K562 (cell line): ENCODE results near the gene NEB. TPM values are rescaled to one million over a fixed set of nuclear protein-coding genes. Genes with fewer than 3 reads are reported as not detected.
A peak's percentile ranks its signal among the peaks of the same experiment; 100 is the strongest.

Experiments used
- CBFA2T2 ChIP-seq: fragments of 450-650 bp; conservative IDR thresholded peaks from 2 replicates; pipeline ENCODE4 v1.6.1; 2017; ENCODE audit warnings: mild to moderate bottlenecking
- NFE2L1 ChIP-seq: fragments of 450-650 bp; IDR thresholded peaks from 2 replicates; pipeline ENCODE4 v1.6.1; 2016; ENCODE audit warnings: missing genetic modification characterization, low read depth, mild to moderate bottlenecking, missing compliant biosample characterization, moderate library complexity, borderline replicate concordance
- PHF20 ChIP-seq: fragments of 450-650 bp; IDR thresholded peaks from 2 replicates; pipeline ENCODE4 v1.6.1; 2018; ENCODE audit not compliant: partially characterized antibody
- SUPT5H ChIP-seq: fragments of 450-650 bp; IDR thresholded peaks from 2 replicates; pipeline ENCODE4 v1.6.1; 2016
- TEAD4 ChIP-seq, 2 experiments: sonication (generic) in 1 of 2; formaldehyde crosslinking in 1 of 2; IDR thresholded peaks; 2 replicates each; pipeline versions ENCODE4 v1.6.1 to v1.8.0; 2012 to 2022; ENCODE audit warnings: borderline replicate concordance in 1 of 2, inconsistent platforms in 1 of 2, low read length in 1 of 2, mild to moderate bottlenecking in 1 of 2, missing genetic modification reagents in 1 of 2
- TGIF2 ChIP-seq: sonication (generic); formaldehyde crosslinking; IDR thresholded peaks from 2 replicates; pipeline ENCODE4 v1.8.1; 2022; ENCODE audit warnings: mild to moderate bottlenecking, missing genetic modification reagents, moderate library complexity
- YY1 ChIP-seq, 3 experiments: IDR thresholded peaks; 2 replicates each; pipeline ENCODE4 v1.6.1; 2011; ENCODE audit warnings: low read length in 2 of 3, mild to moderate bottlenecking in 2 of 3, moderate library complexity in 2 of 3, borderline replicate concordance in 1 of 3, control low read depth in 1 of 3, low read depth in 1 of 3; ENCODE audit not compliant: insufficient read depth in 3 of 3, insufficient replicate concordance in 2 of 3, control insufficient read depth in 1 of 3, insufficient read length in 1 of 3; ENCODE audit errors: extremely low read depth in 1 of 3
- ZBTB40 ChIP-seq, 2 experiments: fragments of 450-650 bp in 1 of 2; sonication (generic) in 1 of 2; formaldehyde crosslinking in 1 of 2; IDR thresholded peaks; 2 replicates each; pipeline versions ENCODE4 v1.7.1 to v1.9.0; 2016 to 2022; ENCODE audit warnings: inconsistent platforms in 1 of 2, mild to moderate bottlenecking in 1 of 2, missing genetic modification reagents in 1 of 2
- ZBTB43 ChIP-seq: sonication (generic); formaldehyde crosslinking; IDR thresholded peaks from 2 replicates; pipeline ENCODE4 v1.8.0; 2023; ENCODE audit warnings: mild to moderate bottlenecking, missing genetic modification reagents
- ZMIZ1 ChIP-seq, 2 experiments: fragments of 150-350 bp in 1 of 2; IDR thresholded peaks; 2 replicates each; pipeline ENCODE4 v1.6.1; 2012 to 2016; ENCODE audit warnings: low read depth in 2 of 2, low read length in 2 of 2, mild to moderate bottlenecking in 1 of 2, moderate library complexity in 1 of 2
- ZNF175 ChIP-seq: fragments of 200-800 bp; sonication (Bioruptor generic); IDR thresholded peaks from 2 replicates; pipeline ENCODE4 v1.6.1; 2016; ENCODE audit warnings: low read depth, mild to moderate bottlenecking, missing genetic modification characterization, missing compliant biosample characterization
- ZNF76 ChIP-seq: fragments of 250-450 bp; sonication (Bioruptor Pico); IDR thresholded peaks from 2 replicates; pipeline ENCODE4 v1.4.0; 2020; ENCODE audit warnings: mild to moderate bottlenecking, moderate library complexity, borderline replicate concordance
- polyA plus RNA-seq, 8 experiments: library from polyadenylated mRNA; depleted of rRNA in 4 of 8; stranded (reverse) in 5 of 8; unstranded in 3 of 8; fragments of >200 nt; fragmentation: Nextera tagmentation in 2 of 8; fragmentation: Illumina TruSeq in 1 of 8; extraction: Ambion mirVana in 2 of 8; extraction: Trizol in 1 of 8; gene quantifications; 2 replicates each; pipeline versions ENCODE4 v1.2.1 to v1.2.3, GENCODE V29; 2011 to 2014; ENCODE audit warnings: inconsistent platforms in 1 of 8, missing spikeins in 1 of 8
- total RNA-seq, 7 experiments: library from RNA; depleted of rRNA in 6 of 7; stranded (reverse); fragments of >200 nt in 6 of 7; fragmentation: Illumina TruSeq in 2 of 7; extraction: Trizol in 2 of 7; gene quantifications; 2 replicates each; pipeline versions ENCODE4 v1.2.1 to v1.2.3, GENCODE V29; 2011 to 2021; ENCODE audit warnings: low replicate concordance in 1 of 7

Gene NEB
- total and polyA plus RNA-seq, 9 of the 15 experiments (the other 6 are each of a cell fraction or from before 2014, with no cell fraction given): 1.7 to 3.8 (median 2.9) TPM

GRCh38 chr2:151669585-151670081, 64.6 kb downstream of the NEB start (continued):
- TF ChIP-seq ZBTB40 (IDR thresholded peaks at IDR 0.05) (0 out of 2 replicates have a peak, but pooled peaks have one; percentile 17), ZBTB40 (CRISPR knock-in tag; IDR thresholded peaks at IDR 0.05) (no peak), ZNF76 (CRISPR knock-in tag) (no peak), TEAD4 (IDR thresholded peaks at IDR 0.05; ENCODE audit: low read length) (peak; percentile 73), TEAD4 (CRISPR knock-in tag; IDR thresholded peaks at IDR 0.05; ENCODE audit: borderline replicate concordance) (no peak), SUPT5H (no peak), ZNF175 (peak; percentile 77), TGIF2 (CRISPR knock-in tag) (no peak), ZBTB43 (CRISPR knock-in tag) (no peak), ZMIZ1 (IDR thresholded peaks at IDR 0.05; ENCODE audit: low read depth in 2 of 2, low read length in 2 of 2) (no peak), NFE2L1 (no peak), CBFA2T2 (peak; percentile 60; the same call in 1 of the 2 replicates), PHF20 (no peak), YY1 (IDR thresholded peaks at IDR 0.05; ENCODE audit: borderline replicate concordance in 1 of 3, control insufficient read depth in 1 of 3, extremely low read depth in 1 of 3, insufficient read depth in 3 of 3, insufficient read length in 1 of 3, insufficient replicate concordance in 2 of 3, low read depth in 1 of 3, low read length in 2 of 3) (no peak)
